Activated CD8-positive, alpha-beta T cell treated with anti-CD3 and anti-CD28 coated beads for 36 hours (primary cell): ENCODE results near the gene TP53I11. TPM values are rescaled to one million over a fixed set of nuclear protein-coding genes. Genes with fewer than 3 reads are reported as not detected.

Source experiments
- ATAC-seq: fragments of 200-7000 bp; cut with Tn5 transposase; one replicate; pipeline ENCODE4 v1.10.0; 2021; ENCODE audit warnings: mild to moderate bottlenecking, moderate library complexity
- CTCF ChIA-PET: fragments of 350-600 bp; sonication (Branson Sonifier 250); formaldehyde crosslinking; loops from one replicate; lab custom pipeline; 2021; ENCODE audit warnings: antibody characterized with exemption; lab: Charles Lee
- POLR2A ChIA-PET: fragments of 350-600 bp; sonication (Branson Sonifier 250); formaldehyde crosslinking; loops from one replicate; lab custom pipeline; 2021; ENCODE audit warnings: antibody characterized with exemption; lab: Charles Lee
- DNase-seq: peaks from one replicate; pipeline ENCODE4 v3.0.0-alpha.2; 2020
- H3K27ac Mint-ChIP-seq: one replicate; pipeline ENCODE4 v1.8.0; 2021; ENCODE audit warnings: mild to moderate bottlenecking, mixed read lengths
- H3K27me3 Mint-ChIP-seq: one replicate; pipeline ENCODE4 v1.8.0; 2021; ENCODE audit warnings: mixed read lengths
- H3K36me3 Mint-ChIP-seq: one replicate; pipeline ENCODE4 v1.8.0; 2021; ENCODE audit warnings: low read depth, mixed read lengths
- H3K4me1 Mint-ChIP-seq: one replicate; pipeline ENCODE4 v1.8.0; 2021; ENCODE audit warnings: low read depth, mixed read lengths
- H3K4me3 Mint-ChIP-seq: one replicate; pipeline ENCODE4 v1.8.0; 2021; ENCODE audit warnings: mild to moderate bottlenecking, moderate library complexity, mixed read lengths
- H3K9me3 Mint-ChIP-seq: one replicate; pipeline ENCODE4 v1.8.0; 2021; ENCODE audit warnings: mixed read lengths
- intact Hi-C: fragments of 100-400 bp; cut with micrococcal nuclease; formaldehyde crosslinking; loops from one replicate; pipeline ENCODE4 v1.10.0; 2022
- total RNA-seq, 2 experiments: library from RNA; stranded (reverse); gene quantifications; one replicate each; pipeline ENCODE4 v1.2.3, GENCODE V29; 2021
- TF ChIP-seq, protein P1 (sequence below): fragments of 200-600 bp; IDR thresholded peaks from one replicate; pipeline ENCODE4 v1.8.0; 2022; ENCODE audit warnings: antibody characterized with exemption, mild to moderate bottlenecking

Gene TP53I11
- total RNA-seq, 2 experiments from 2014 or later: 15.2 to 17.5 TPM

DNA sequence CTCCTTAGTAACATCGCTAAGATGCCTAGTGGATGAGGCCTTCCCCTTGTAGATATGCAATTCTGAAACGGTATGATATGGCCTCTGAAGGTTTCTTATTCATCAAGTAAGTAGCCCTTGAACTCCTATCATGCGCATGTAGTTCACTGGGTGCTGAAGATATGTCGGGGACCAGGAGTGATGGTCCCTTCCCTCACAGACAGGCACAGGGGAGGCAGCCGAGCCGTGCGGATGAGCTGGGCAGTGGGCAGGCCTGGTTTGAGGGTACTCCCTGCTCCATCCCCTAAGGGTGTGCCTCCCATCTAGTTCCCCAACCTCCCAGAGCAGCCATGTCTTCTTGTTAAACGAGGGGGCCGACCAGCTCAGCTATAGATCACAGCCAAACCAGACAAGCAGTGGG is 40.1 kb downstream of the TP53I11 start:
- peaks cover 4% of the 10 kb centered on the region for H3K4me1 Mint-ChIP-seq
- intact Hi-C loops: loop anchor here (5.0 kb wide), 1 partner anchor 183 kb away; the partner anchor contains the start of gene TSPAN18
- no peaks in the 10 kb centered on the region for H3K36me3 Mint-ChIP-seq
- TF ChIP-seq, protein P1, sequence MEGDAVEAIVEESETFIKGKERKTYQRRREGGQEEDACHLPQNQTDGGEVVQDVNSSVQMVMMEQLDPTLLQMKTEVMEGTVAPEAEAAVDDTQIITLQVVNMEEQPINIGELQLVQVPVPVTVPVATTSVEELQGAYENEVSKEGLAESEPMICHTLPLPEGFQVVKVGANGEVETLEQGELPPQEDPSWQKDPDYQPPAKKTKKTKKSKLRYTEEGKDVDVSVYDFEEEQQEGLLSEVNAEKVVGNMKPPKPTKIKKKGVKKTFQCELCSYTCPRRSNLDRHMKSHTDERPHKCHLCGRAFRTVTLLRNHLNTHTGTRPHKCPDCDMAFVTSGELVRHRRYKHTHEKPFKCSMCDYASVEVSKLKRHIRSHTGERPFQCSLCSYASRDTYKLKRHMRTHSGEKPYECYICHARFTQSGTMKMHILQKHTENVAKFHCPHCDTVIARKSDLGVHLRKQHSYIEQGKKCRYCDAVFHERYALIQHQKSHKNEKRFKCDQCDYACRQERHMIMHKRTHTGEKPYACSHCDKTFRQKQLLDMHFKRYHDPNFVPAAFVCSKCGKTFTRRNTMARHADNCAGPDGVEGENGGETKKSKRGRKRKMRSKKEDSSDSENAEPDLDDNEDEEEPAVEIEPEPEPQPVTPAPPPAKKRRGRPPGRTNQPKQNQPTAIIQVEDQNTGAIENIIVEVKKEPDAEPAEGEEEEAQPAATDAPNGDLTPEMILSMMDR: no peak
- no peak overlapping the region for H3K27ac Mint-ChIP-seq
- DNase-seq: no peak
- no peak for ATAC-seq
- ChIA-PET CTCF (interaction anchor here (1.0 to 2.3 kb wide), 39 partner anchors 10 to 355 kb away, joined by 3 to 22 read pairs (median 4); no protein-coding TSS in a partner anchor), POLR2A (interaction anchor here (0.6 kb wide), 1 partner anchor 11 kb away, joined by 3 read pairs; no protein-coding TSS in a partner anchor)
- peaks cover 1% of the 10 kb centered on the region for H3K27me3 Mint-ChIP-seq
- no peaks in the 10 kb centered on the region for H3K9me3 Mint-ChIP-seq
- H3K4me3 Mint-ChIP-seq: no peak overlapping the region

DNA sequence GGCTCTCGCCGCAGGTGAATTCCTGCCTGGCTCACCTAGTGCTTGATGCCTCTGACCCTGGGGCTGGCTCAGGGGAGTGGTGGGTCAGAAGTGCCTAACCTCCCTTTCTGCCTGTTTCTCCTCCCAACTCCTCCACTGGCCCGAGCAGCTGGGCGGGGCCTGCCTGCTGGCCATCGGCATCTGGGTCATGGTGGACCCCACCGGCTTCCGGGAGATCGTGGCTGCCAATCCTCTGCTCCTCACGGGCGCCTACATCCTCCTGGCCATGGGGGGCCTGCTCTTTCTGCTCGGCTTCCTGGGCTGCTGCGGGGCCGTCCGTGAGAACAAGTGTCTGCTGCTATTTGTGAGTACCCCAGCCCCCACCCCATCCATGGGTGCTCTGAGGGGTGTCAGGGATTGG is 41.1 kb downstream of the TP53I11 start:
- Mint-ChIP-seq H3K36me3 (no peaks in the 10 kb centered on the region), H3K27me3 (no peaks in the 10 kb centered on the region), H3K4me3 (no peak overlapping the region), H3K9me3 (no peaks in the 10 kb centered on the region), H3K27ac (no peak overlapping the region), H3K4me1 (peaks cover 4% of the 10 kb centered on the region)
- intact Hi-C loops: no loop called here
- DNase-seq (no peak), ATAC-seq (no peak)
- ChIA-PET CTCF (no interaction called here), POLR2A (no interaction called here)
- TF ChIP-seq, protein P1: no peak

DNA sequence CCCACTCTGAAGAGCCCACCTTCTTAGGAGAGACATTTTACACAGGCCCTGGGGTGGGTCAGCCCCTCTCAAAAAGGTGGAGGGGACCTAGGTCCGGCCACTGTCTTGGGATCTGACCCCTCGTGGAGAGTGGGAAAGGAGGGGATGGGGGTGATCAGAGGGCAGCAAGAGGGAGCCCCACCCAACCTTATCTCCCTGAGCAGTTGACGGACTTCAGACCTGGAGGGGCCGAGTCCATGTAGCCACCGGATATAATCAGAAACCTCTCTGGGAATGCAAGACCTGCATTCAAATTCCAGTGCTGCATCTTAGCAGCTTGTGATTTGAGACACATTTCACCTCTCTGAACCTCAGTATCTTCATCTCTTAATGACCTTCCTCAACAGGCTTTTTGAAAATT is 44.0 kb downstream of the TP53I11 start:
- no peak for ATAC-seq
- peaks cover 4% of the 10 kb centered on the region for H3K4me1 Mint-ChIP-seq
- no peaks in the 10 kb centered on the region for H3K9me3 Mint-ChIP-seq
- no peaks in the 10 kb centered on the region for H3K36me3 Mint-ChIP-seq
- no peak overlapping the region for H3K27ac Mint-ChIP-seq
- CTCF ChIA-PET: interaction anchor here (0.7 to 1.2 kb wide), 3 partner anchors 12 to 21 kb away, joined by 3 to 5 read pairs (median 5); no protein-coding TSS in a partner anchor
- POLR2A ChIA-PET: interaction anchor here (0.6 kb wide), 1 partner anchor 222 kb away, joined by 3 read pairs; no protein-coding TSS in a partner anchor
- DNase-seq: no peak
- intact Hi-C loops: no loop called here
- H3K4me3 Mint-ChIP-seq: no peak overlapping the region
- TF ChIP-seq, protein P1: no peak
- no peaks in the 10 kb centered on the region for H3K27me3 Mint-ChIP-seq

DNA sequence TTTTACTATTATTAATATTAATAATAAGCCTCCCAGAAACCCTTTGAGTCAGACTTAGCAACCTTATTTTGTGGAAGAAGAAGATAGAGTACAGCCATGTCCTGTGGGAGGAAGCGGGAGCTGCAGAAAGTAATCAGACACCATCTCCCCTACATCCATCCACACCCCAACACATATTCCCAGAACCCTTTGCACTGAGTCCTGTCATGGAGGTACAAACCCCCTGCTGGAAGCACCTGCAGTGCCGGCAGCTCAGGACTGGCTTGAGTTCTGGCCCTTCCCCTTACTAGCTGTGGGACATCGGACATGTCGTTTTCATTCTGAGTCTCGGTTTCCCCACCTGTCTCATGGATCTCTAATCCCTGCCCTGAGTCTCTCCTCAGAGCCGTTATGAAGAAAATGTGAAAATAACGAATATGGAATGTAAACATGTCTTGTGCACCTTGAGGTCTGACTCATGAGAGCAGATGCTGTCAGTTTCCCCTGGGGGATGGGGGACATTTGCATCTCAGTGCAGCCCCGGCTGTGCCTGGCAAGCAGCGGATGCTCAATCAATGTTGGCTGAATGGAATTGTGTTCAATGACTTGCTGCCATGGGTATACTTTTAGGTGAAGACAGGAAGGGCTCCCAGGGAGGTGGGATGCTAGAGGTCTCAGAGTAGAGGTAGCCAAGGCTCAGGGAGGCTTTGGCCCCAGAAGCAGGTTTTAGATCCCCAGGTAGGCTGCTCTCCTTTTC is 45.4 kb downstream of the TP53I11 start:
- POLR2A ChIA-PET: no interaction called here
- TF ChIP-seq, protein P1: no peak
- intact Hi-C loops: no loop called here
- Mint-ChIP-seq H3K9me3 (no peaks in the 10 kb centered on the region), H3K36me3 (no peaks in the 10 kb centered on the region), H3K4me3 (no peak overlapping the region), H3K4me1 (no peaks in the 10 kb centered on the region), H3K27ac (no peak overlapping the region), H3K27me3 (no peaks in the 10 kb centered on the region)
- CTCF ChIA-PET: interaction anchor here (0.8 to 1.6 kb wide), 3 partner anchors 11 to 31 kb away, joined by 3 to 5 read pairs (median 4); no protein-coding TSS in a partner anchor
- ATAC-seq (no peak), DNase-seq (no peak)
